HG03342 (cell line): Measurements from ENCODE around the gene KLK13.
A peak's percentile ranks its signal among the peaks of the same experiment; 100 is the strongest.

Experiments used
- ATAC-seq: cut with Tn5 transposase; IDR thresholded peaks from one replicate; pipeline ENCODE4 v1.9.1; 2021; ENCODE audit warnings: mild to moderate bottlenecking, moderate library complexity; ENCODE audit not compliant: unreplicated experiment

Gene KLK13

GRCh38 chr19:51064534-51065220 is at the start of gene KLK13:
Gene KLK13 (minus strand): TSS chr19:51065092. CDS start chr19:51065067, 25 bp downstream.
- no peak for ATAC-seq

DNA sequence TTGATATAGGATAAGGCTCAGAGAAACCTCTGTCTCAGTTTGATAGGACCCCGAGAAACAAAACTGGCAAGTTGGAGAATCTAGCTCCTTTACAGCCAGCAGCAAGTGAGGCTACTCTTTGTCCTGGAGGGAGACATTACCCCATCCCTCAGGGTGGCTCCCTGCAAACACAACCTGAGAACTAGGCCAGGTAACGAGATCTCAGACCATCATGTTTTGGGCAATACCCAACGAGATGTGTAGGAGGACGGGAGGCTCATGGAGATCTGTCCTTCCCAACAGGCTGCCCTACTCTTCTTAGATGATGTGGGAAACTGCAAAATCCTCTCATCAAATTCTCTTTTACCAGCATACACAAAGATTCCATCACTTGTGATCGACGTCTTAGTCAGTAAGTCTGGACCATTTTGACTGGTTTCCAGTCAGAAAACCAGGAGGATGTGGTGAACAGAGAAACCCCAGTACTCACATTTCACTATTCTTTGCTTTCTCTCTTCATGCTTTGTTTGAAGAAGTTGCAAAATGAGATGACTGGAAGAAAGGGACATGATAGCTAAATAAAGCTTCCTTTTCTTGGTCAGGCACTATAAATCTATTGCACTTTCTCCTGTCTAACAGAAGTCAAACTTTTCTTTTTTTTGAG is 49.3 kb upstream of the KLK13 start:
- ATAC-seq, result no peak

DNA sequence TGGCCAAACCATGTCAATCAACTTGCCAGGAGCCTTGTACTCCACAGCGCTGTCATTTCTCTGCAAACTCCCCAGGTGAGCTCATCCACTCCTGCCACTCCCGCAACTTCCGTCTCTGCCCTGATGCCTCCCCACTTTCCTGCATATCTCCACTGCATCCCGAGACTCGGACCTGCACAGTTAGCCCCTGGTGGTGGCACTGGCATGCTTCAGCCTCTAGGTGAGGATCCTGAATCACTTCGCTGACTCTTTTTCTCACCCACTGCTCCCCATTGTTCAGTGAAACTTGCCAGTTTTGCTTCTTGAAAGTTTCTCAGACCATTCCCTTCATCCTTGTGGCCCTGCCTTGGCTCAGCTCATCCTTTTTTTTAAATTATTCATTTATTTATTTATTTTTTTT is 46.7 kb upstream of the KLK13 start:
- ATAC-seq, result no peak

DNA sequence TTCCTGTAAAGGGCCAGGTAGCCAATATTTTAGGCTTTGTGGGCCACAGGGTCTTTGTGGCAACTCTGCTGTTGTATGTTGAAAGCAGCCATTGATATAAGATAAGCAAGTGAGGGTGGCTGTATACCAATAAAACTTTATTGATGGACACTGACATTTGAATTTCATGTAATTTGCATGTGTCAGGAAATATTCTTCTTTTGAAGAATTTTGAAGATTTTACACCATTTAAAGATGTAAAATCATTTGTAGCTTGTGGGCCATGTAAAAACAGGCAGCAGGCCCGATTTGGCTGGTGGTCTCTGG is 45.7 kb upstream of the KLK13 start:
- no peak for ATAC-seq

DNA sequence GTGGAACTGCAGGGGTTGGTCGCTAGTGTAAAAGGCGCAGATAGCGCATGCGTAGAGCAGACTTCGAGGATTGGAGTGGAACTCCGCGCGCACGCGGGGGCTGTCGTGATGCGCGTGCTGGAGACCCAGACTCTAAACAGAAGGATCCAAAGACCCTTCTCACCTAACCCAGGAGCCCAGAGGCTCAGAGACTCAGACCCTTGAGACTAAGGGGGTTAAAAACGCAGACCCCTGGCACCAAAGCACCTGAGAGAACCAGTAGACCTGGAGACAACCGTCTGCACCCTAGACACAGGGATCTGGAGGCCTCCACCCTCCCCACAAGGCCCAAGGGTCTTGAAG is 43.9 kb upstream of the KLK13 start:
- ATAC-seq, result peak; percentile 26

DNA sequence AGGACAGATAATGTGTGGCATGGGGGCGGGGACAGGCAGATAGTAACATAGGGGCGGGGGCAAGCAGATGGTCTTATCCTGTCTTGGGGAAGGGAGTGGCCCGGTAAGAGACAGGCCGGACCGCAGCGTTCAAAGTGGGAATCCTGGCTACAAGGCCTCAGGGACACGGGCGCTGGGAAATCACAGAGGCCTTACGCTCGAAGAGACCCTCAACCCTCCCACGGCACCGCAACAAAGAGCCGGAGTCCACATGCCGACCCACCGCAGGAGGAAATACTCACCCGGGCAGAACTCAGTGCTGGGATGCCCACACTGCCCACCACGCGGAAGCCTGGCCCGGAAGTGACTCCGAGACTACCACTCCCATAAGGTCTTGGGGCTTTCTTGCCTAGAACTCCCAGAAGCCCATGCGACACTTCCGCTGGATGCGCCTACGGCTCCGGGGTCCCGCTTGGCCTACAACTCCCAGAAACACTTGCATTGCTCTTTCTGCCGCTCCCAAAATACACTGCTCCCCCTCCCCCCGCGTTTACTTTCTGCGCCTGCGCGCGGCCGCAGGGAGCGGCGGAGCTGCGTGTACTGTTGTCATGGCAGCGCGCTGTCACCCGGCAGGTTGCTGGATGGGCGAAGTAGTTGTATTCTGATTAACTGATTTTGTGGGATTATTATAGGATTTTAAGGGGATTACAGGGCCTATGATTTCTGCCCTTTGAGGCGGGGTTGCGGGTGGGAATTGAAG is 43.3 kb upstream of the KLK13 start, which contains the start of gene CTU1:
Gene CTU1 (minus strand): TSS at position 344 of the 739 bp plus-strand sequence. CDS start 3,840 bp downstream, outside the sequence.
- peak; percentile 93 for ATAC-seq

DNA sequence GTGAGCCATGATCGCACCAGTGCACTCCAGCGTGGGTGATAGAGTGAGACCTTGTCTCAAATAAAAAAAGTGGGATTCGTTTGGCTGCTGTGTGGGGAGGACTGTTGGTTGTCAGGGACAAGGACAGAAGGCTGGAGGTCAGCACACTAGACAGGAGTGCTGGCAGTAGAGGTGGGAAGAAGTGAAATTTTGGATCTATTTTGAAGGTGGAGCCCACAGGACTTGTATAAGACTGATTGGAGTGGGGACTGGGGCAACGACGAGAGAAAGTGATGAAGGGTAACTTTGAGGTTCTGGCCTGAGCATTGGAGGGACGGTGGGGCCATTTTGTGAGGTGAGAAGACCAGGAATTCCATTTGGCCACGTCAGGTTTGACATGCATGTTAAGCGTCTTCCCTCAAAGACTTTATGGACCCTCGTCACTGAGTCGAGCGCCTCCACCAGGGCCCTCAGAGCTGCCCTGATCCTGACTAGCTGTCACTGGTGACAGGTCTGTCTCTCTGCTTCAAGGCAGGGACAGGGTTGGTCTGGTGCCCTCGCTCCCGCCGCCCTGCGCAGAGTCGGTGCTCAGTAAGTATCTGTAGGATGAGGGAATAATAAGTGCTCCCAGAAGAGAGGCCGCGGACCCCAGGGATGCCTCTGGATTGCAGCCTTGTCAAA is 42.6 kb upstream of the KLK13 start:
- ATAC-seq, result peak; percentile 5

- no peak for ATAC-seq
These were observed 39.0 kb upstream of the KLK13 start for GRCh38 chr19:51103926-51104341.

DNA sequence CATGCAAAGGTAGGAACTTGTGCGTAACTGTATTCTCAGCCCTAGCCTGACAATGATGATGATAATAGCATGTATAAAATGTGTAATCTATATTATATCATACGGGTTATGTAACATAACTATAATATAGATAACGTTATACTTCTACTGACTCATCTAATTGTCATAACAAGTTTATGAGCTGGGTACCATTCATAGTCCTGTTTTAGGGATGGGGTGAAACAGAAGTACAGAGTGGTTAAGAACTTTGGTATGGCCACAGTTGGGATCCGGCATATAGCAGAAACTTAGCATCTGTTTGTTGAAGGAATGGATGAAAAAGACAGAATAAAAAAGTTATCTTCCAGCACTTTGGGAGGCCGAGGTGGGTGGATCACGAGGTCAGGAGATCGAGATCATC is 38.1 kb upstream of the KLK13 start:
- ATAC-seq, result no peak

GRCh38 chr19:51101171-51101865 is 36.4 kb upstream of the KLK13 start:
- no peak for ATAC-seq

- no peak for ATAC-seq
These were observed 35.7 kb upstream of the KLK13 start for GRCh38 chr19:51100601-51101000.

GRCh38 chr19:51099047-51099382 is 34.1 kb upstream of the KLK13 start:
- no peak for ATAC-seq

GRCh38 chr19:51098365-51099046 is 33.6 kb upstream of the KLK13 start:
- ATAC-seq, result no peak

- no peak for ATAC-seq
These were observed 32.9 kb upstream of the KLK13 start for GRCh38 chr19:51097796-51098195.

DNA sequence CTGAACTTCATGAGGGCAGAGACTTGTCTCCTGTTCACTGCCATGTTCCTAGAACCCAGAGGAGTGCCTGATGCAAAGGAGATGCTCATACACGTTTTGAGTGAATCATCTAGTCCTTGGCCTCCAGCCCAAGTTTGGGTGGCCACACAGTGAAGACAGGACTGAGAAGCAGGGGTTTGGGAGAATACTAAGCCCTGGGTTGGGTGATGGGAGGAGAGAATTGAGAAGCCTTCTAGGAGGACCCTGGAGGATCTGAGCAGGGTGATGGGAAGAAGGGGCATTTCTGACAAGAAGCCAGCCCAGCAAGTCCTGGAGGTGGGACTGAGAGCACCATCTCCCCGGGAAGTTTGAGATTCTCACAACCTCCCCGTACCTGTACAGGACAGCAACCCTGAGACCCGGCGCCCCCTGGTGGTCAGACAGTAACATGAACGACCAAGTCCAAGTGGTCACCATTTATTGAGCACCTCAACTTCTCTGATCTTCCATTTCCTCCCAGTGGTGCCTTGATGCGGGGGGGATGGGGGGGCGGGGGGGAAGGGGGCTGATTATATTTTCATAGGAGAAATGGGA is 32.4 kb upstream of the KLK13 start:
- no peak for ATAC-seq

GRCh38 chr19:51096473-51097165 is 31.7 kb upstream of the KLK13 start:
- ATAC-seq, result no peak

DNA sequence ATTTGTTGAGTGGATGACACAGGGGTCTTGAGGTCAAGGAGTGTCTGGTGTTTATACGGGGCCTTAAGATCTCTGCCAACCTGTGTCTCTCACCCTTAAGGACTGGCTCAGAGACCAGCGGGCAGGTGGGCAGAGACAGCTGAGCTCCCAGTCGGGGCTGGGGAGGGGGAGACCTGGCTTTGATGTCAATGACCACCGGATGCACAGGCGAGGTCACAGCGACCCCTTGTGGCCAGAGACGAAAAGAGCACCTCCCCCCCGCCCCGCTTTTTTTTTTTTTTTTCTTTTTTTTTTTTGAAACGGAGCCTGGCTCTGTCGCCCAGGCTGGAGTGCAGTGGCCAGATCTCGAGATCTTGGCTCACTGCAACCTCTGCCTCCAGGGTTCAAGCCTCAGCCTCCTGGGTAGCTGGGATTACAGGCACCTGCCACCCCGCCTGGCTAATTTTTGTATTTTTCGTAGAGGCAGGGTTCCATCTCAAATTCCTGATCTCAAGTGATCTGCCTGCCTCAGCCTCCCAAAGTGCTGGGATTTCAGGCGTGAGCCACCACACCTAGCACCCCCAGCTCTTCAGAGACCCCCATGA is 29.9 kb upstream of the KLK13 start:
- no peak for ATAC-seq

DNA sequence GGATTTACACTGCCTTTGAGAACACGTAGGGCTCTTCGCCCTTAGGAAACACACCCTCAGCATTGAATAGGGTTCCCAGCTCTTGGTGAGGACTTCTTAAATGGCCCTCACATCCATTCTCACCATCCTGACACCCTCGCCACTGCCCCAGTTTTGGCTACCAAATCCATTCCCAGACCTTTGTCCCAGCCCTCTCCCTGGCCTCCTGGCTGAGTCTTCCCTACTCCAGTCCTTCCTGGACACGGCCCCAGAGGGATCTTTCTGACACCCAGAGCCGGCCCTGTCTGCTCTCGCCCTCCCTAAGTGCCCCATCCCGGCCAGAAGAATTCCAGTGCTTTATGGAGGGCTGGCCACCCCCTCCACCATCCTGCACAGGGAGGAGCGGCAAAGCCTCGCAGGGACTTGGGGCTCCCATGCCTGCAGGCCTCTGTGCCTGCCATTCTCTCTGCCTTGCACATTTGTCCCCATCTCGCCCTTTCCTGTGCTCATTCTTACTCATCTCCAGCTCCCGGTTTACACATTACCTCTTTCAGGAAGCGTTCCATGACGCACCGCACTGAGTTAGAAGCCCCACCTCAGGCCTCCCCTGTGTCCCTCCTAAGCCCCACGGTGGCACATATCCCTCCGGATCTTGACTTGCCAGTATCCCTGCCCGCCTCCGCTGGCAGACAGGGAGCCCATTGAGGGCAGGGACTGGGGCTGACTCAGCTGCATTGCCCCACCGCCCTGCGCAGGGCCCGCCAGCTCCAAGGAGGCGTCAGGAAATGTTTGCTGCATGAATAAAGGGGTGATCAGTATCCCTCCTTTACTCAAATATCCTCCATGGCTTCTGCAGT is 28.8 kb upstream of the KLK13 start:
- ATAC-seq, result no peak
